ENCODE data around the gene DDX41.
A peak's percentile ranks its signal among the peaks of the same experiment; 100 is the strongest.
"Not testable (repeated sequence)": the region's sequence is repeated elsewhere in the genome, so short reads cannot be mapped to it uniquely, and the experiment has no call there.

The DDX41 gene

GRCh38 chr5:177494346-177495195 is 22.2 kb downstream of the DDX41 start:
- ATAC-seq (ENCODE audit: low read depth) (peak; percentile 61), DNase-seq (ENCODE audit: low spot score in 2 of 2) (peak in 1 of 2 donors; percentile 50)
- H3K27me3 Mint-ChIP-seq = peaks cover 1% of the 10 kb centered on the region
- H3K9me3 Mint-ChIP-seq = no peaks in the 10 kb centered on the region
- H3K4me1 Mint-ChIP-seq = peaks cover 40% of the 10 kb centered on the region
- peak overlapping the region; percentile 77 for H3K27ac Mint-ChIP-seq
- H3K36me3 Mint-ChIP-seq = peaks cover 18% of the 10 kb centered on the region
- H3K4me3 Mint-ChIP-seq = peak overlapping the region; percentile 25

GRCh38 chr5:177493795-177494345 is 22.9 kb downstream of the DDX41 start:
- DNase-seq (ENCODE audit: low spot score in 2 of 2) = no peak

GRCh38 chr5:177492841-177493240 is 23.9 kb downstream of the DDX41 start:
- H3K36me3 Mint-ChIP-seq = peaks cover 21% of the 10 kb centered on the region
- H3K4me1 Mint-ChIP-seq = peaks cover 33% of the 10 kb centered on the region
- H3K4me3 Mint-ChIP-seq = no peak overlapping the region
- DNase-seq (ENCODE audit: low spot score in 2 of 2) = no peak
- no peak overlapping the region for H3K27ac Mint-ChIP-seq
- no peaks in the 10 kb centered on the region for H3K27me3 Mint-ChIP-seq
- no peak for ATAC-seq (ENCODE audit: low read depth)
- no peaks in the 10 kb centered on the region for H3K9me3 Mint-ChIP-seq

More at GRCh38 chr5:177493795-177494345, 22.9 kb downstream of the DDX41 start:
- Mint-ChIP-seq H3K36me3 (peaks cover 18% of the 10 kb centered on the region), H3K4me3 (peak overlapping the region; percentile 25), H3K9me3 (no peaks in the 10 kb centered on the region), H3K27me3 (peaks cover 1% of the 10 kb centered on the region), H3K4me1 (peaks cover 40% of the 10 kb centered on the region), H3K27ac (peak overlapping the region; percentile 77)
- no peak for ATAC-seq (ENCODE audit: low read depth)

- Mint-ChIP-seq H3K4me1 (peaks cover 33% of the 10 kb centered on the region), H3K4me3 (no peak overlapping the region), H3K36me3 (peaks cover 21% of the 10 kb centered on the region), H3K27me3 (no peaks in the 10 kb centered on the region), H3K9me3 (no peaks in the 10 kb centered on the region), H3K27ac (no peak overlapping the region)
- ATAC-seq (ENCODE audit: low read depth) (no peak), DNase-seq (ENCODE audit: low spot score in 2 of 2) (no peak)
These were observed 24.6 kb downstream of the DDX41 start for GRCh38 chr5:177491983-177492746.

- Mint-ChIP-seq H3K27ac (no peak overlapping the region), H3K36me3 (peaks cover 21% of the 10 kb centered on the region), H3K9me3 (no peaks in the 10 kb centered on the region), H3K27me3 (no peaks in the 10 kb centered on the region), H3K4me3 (no peak overlapping the region), H3K4me1 (peaks cover 32% of the 10 kb centered on the region)
- no peak for DNase-seq (ENCODE audit: low spot score in 2 of 2)
- ATAC-seq (ENCODE audit: low read depth) = no peak
These were observed 25.3 kb downstream of the DDX41 start for GRCh38 chr5:177491429-177491945.

GRCh38 chr5:177490992-177491391 is 25.8 kb downstream of the DDX41 start:
- Mint-ChIP-seq H3K9me3 (no peaks in the 10 kb centered on the region), H3K4me3 (no peak overlapping the region), H3K27ac (no peak overlapping the region), H3K4me1 (peaks cover 31% of the 10 kb centered on the region), H3K36me3 (peaks cover 21% of the 10 kb centered on the region), H3K27me3 (no peaks in the 10 kb centered on the region)
- ATAC-seq (ENCODE audit: low read depth) (no peak), DNase-seq (ENCODE audit: low spot score in 2 of 2) (no peak)

- no peak for DNase-seq (ENCODE audit: low spot score in 2 of 2)
- no peak overlapping the region for H3K4me3 Mint-ChIP-seq
- no peak for ATAC-seq (ENCODE audit: low read depth)
- H3K27me3 Mint-ChIP-seq = no peaks in the 10 kb centered on the region
- H3K27ac Mint-ChIP-seq = peak overlapping the region; percentile 16
- H3K4me1 Mint-ChIP-seq = peaks cover 31% of the 10 kb centered on the region
- H3K9me3 Mint-ChIP-seq = no peaks in the 10 kb centered on the region
- H3K36me3 Mint-ChIP-seq = peaks cover 21% of the 10 kb centered on the region
These were observed 26.3 kb downstream of the DDX41 start for GRCh38 chr5:177490311-177490991.

- H3K9me3 Mint-ChIP-seq = no peaks in the 10 kb centered on the region
- DNase-seq (ENCODE audit: low spot score in 2 of 2) = no peak
- ATAC-seq (ENCODE audit: low read depth) = no peak
- no peaks in the 10 kb centered on the region for H3K27me3 Mint-ChIP-seq
- H3K36me3 Mint-ChIP-seq = peaks cover 25% of the 10 kb centered on the region
- H3K4me1 Mint-ChIP-seq = peaks cover 23% of the 10 kb centered on the region
- no peak overlapping the region for H3K27ac Mint-ChIP-seq
- H3K4me3 Mint-ChIP-seq = no peak overlapping the region
These were observed 27.5 kb downstream of the DDX41 start for GRCh38 chr5:177489119-177489716.

- Mint-ChIP-seq H3K27ac (no peak overlapping the region), H3K27me3 (no peaks in the 10 kb centered on the region), H3K4me3 (no peak overlapping the region), H3K36me3 (peaks cover 25% of the 10 kb centered on the region), H3K4me1 (peaks cover 17% of the 10 kb centered on the region), H3K9me3 (no peaks in the 10 kb centered on the region)
- ATAC-seq (ENCODE audit: low read depth) = no peak
- no peak for DNase-seq (ENCODE audit: low spot score in 2 of 2)
These were observed 28.8 kb downstream of the DDX41 start for GRCh38 chr5:177487975-177488374.

- peaks cover 19% of the 10 kb centered on the region for H3K36me3 Mint-ChIP-seq
These were observed 29.6 kb downstream of the DDX41 start for GRCh38 chr5:177487144-177487543.

GRCh38 chr5:177486256-177486655 is 30.5 kb downstream of the DDX41 start:
- no peaks in the 10 kb centered on the region for H3K9me3 Mint-ChIP-seq
- no peak overlapping the region for H3K27ac Mint-ChIP-seq
- DNase-seq (ENCODE audit: low spot score in 2 of 2) (no peak), ATAC-seq (ENCODE audit: low read depth) (no peak)
- no peak overlapping the region for H3K4me3 Mint-ChIP-seq
- H3K27me3 Mint-ChIP-seq = no peaks in the 10 kb centered on the region
- peaks cover 18% of the 10 kb centered on the region for H3K36me3 Mint-ChIP-seq
- peaks cover 12% of the 10 kb centered on the region for H3K4me1 Mint-ChIP-seq

More at GRCh38 chr5:177487144-177487543, 29.6 kb downstream of the DDX41 start:
- no peak for DNase-seq (ENCODE audit: low spot score in 2 of 2)
- H3K27ac Mint-ChIP-seq = no peak overlapping the region
- H3K4me3 Mint-ChIP-seq = no peak overlapping the region
- peaks cover 12% of the 10 kb centered on the region for H3K4me1 Mint-ChIP-seq
- ATAC-seq (ENCODE audit: low read depth) = no peak
- no peaks in the 10 kb centered on the region for H3K9me3 Mint-ChIP-seq
- no peaks in the 10 kb centered on the region for H3K27me3 Mint-ChIP-seq

GRCh38 chr5:177485753-177486152 is 31.0 kb downstream of the DDX41 start:
- peaks cover 13% of the 10 kb centered on the region for H3K36me3 Mint-ChIP-seq
- not testable (repeated sequence) for ATAC-seq (ENCODE audit: low read depth); H3K27ac Mint-ChIP-seq; H3K4me3 Mint-ChIP-seq; H3K9me3 Mint-ChIP-seq; H3K4me1 Mint-ChIP-seq; H3K27me3 Mint-ChIP-seq; DNase-seq (ENCODE audit: low spot score in 2 of 2)

GRCh38 chr5:177484902-177485549 is 31.7 kb downstream of the DDX41 start:
- no peak overlapping the region for H3K4me3 Mint-ChIP-seq
- peaks cover 7% of the 10 kb centered on the region for H3K36me3 Mint-ChIP-seq
- DNase-seq (ENCODE audit: low spot score in 2 of 2) = no peak
- no peak for ATAC-seq (ENCODE audit: low read depth)
- no peaks in the 10 kb centered on the region for H3K9me3 Mint-ChIP-seq
- H3K27me3 Mint-ChIP-seq = no peaks in the 10 kb centered on the region
- H3K4me1 Mint-ChIP-seq = peaks cover under 1% of the 10 kb centered on the region
- H3K27ac Mint-ChIP-seq = no peak overlapping the region

Measured in memory B cell (primary cell).